Measurements from ENCODE around the gene PRKCA. TPM values are rescaled to one million over a fixed set of nuclear protein-coding genes. Genes with fewer than 3 reads are reported as not detected.

PRKCA gene
- total RNA-seq, 1 donor from 2014 or later = 2.2 TPM

DNA sequence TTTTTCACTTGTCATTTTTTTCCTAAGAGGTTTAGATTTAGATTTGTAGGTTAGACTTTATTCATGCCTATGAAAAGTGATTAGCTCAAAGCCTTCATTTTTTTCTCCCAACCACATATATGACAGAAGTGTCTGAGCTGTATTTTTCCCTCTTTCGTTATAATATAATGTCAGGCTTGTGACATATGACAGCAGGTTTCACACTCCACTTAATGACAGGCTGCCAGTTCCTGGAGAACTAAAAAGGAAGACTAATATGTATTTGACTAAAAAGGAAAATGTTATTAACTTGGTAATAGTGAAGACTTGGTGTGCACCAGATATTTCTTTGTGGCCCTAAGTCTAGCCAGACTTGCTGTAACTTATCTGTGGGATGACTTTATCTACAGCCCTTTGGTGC, 331.8 kb downstream of the PRKCA start:
- intact Hi-C loops (cut with micrococcal nuclease) = no loop called here
- Mint-ChIP-seq H3K27ac (no peak overlapping the region), H3K27me3 (peaks cover 2% of the 10 kb centered on the region), H3K36me3 (ENCODE audit: low read depth) (no peaks in the 10 kb centered on the region), H3K4me1 (no peaks in the 10 kb centered on the region), H3K9me3 (no peaks in the 10 kb centered on the region), H3K4me3 (no peak overlapping the region)
- ChIA-PET POLR2A (no interaction called here), CTCF (no interaction called here)
- TF ChIP-seq, protein P1, sequence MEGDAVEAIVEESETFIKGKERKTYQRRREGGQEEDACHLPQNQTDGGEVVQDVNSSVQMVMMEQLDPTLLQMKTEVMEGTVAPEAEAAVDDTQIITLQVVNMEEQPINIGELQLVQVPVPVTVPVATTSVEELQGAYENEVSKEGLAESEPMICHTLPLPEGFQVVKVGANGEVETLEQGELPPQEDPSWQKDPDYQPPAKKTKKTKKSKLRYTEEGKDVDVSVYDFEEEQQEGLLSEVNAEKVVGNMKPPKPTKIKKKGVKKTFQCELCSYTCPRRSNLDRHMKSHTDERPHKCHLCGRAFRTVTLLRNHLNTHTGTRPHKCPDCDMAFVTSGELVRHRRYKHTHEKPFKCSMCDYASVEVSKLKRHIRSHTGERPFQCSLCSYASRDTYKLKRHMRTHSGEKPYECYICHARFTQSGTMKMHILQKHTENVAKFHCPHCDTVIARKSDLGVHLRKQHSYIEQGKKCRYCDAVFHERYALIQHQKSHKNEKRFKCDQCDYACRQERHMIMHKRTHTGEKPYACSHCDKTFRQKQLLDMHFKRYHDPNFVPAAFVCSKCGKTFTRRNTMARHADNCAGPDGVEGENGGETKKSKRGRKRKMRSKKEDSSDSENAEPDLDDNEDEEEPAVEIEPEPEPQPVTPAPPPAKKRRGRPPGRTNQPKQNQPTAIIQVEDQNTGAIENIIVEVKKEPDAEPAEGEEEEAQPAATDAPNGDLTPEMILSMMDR (IDR thresholded peaks at IDR 0.05) = no peak
- no peak for ATAC-seq (ENCODE audit: low read depth)
- DNase-seq = no peak

DNA sequence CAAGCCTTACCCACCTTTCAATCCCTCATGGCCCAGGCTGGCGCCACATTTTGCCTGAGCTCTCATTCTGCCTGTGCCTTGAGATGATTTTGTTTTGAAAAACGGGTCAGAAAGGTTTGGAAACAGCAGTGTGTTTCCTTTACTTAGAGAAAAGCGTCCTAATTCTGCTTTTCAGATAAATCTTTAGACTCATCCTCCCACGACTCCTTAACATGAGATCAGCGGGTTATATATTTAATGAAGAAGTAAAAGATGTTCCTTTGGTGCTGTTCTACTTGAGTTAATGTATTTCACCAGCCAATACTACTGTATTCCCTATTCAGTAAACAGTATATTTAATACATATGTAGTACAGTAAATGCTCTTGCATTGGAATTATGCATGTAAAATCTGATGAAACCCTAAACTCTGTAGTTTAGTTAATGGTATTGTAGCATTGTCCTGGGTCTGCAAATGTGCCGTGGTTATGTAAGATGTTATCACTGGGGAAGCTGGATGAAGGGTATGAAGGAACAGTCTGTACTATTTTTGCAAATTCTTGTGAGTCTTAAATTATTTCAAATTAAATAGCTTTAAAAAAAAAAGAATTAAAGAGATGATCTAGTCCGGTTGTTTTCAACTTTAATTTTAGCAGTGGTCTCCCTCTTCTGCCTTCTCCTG, 333.1 kb downstream of the PRKCA start:
- H3K27ac Mint-ChIP-seq = no peak overlapping the region
- DNase-seq (no peak), ATAC-seq (ENCODE audit: low read depth) (no peak)
- no peaks in the 10 kb centered on the region for H3K27me3 Mint-ChIP-seq
- no peak overlapping the region for H3K4me3 Mint-ChIP-seq
- ChIA-PET CTCF (no interaction called here), POLR2A (no interaction called here)
- no peaks in the 10 kb centered on the region for H3K4me1 Mint-ChIP-seq
- TF ChIP-seq, protein P1 (IDR thresholded peaks at IDR 0.05) = no peak
- no peaks in the 10 kb centered on the region for H3K9me3 Mint-ChIP-seq
- intact Hi-C loops (cut with micrococcal nuclease) = no loop called here
- H3K36me3 Mint-ChIP-seq (ENCODE audit: low read depth) = no peaks in the 10 kb centered on the region

DNA sequence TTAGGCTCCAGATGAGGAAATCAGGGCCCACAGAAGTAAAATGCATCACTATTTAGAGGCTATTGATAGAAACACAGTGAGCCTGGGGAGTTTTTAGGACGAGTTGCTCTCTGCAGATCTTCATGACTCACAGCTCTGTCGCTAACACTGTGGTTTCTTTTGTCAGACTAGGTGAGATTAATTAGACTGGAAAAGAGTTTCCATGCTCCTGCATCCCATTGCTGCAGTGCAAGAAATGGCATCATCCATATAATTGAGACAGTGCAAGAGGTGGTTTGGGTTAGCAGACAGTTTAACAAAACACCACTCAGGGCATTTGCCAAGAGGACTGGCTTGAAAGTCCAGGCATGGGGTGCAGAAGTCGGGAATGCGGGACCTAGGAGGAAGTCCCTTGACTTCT, 333.7 kb downstream of the PRKCA start:
- no peaks in the 10 kb centered on the region for H3K4me1 Mint-ChIP-seq
- H3K9me3 Mint-ChIP-seq = no peaks in the 10 kb centered on the region
- TF ChIP-seq, protein P1 (IDR thresholded peaks at IDR 0.05) = no peak
- no peak overlapping the region for H3K4me3 Mint-ChIP-seq
- CTCF ChIA-PET = no interaction called here
- POLR2A ChIA-PET = no interaction called here
- no peak for ATAC-seq (ENCODE audit: low read depth)
- intact Hi-C loops (cut with micrococcal nuclease) = no loop called here
- no peak for DNase-seq
- H3K36me3 Mint-ChIP-seq (ENCODE audit: low read depth) = no peaks in the 10 kb centered on the region
- no peaks in the 10 kb centered on the region for H3K27me3 Mint-ChIP-seq
- H3K27ac Mint-ChIP-seq = no peak overlapping the region

DNA sequence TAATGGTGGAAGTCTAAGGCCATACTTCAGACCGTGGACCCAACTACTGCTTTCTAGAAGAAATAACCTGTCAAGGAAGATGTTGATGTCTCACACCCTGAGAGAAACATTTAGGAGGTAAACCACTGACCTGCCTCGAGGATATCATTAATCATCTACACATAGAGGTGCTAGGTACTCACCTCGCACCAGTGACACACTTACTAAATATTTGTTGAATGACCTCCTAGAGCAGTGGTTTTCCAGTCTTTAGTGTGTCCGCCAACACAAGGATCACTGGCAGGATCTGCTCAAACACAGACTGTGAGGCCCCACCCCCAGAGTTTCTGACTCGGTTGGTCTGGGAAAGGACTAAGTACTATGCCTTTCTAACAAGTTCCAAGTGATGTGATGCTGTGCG, 335.1 kb downstream of the PRKCA start:
- POLR2A ChIA-PET = no interaction called here
- H3K4me1 Mint-ChIP-seq = no peaks in the 10 kb centered on the region

DNA sequence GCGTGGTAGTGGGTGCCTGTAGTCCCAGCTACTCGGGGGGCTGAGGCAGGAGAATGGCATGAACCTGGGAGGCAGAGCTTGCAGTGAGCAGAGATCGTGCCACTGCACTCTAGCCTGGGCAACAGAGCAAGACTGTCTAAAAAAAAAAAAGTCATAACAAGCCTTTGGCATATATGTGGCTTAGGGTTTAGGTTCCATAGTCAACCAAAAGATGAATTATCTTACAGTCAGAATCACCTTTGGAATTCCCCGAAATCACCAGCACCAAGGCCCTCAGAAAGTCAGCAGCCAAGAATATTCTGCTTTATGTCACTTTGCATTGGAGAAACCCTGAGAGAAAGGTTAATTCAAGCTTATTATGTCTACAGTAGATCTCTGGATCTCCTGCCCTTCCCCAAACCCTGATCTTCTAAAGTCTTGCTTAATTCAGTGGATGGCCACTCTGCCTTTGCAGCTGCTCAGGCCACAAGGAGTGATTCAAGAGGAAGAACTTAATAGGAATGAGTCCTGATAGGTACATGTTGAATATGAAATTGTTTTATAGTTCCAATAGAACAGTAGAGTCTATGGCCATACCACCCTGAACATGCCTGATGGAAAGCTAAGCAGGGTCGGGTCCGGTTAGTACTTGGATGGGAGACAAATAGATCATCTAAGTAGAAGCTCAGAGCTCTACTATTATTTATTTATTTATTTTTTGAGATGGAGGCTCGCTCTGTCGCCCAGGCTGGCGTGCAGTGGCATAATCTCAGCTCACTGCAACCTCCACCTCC, 336.5 kb downstream of the PRKCA start:
- POLR2A ChIA-PET = no interaction called here
- Mint-ChIP-seq H3K4me1 (no peaks in the 10 kb centered on the region), H3K36me3 (ENCODE audit: low read depth) (no peaks in the 10 kb centered on the region), H3K9me3 (no peaks in the 10 kb centered on the region), H3K4me3 (no peak overlapping the region), H3K27ac (no peak overlapping the region), H3K27me3 (no peaks in the 10 kb centered on the region)
- intact Hi-C loops (cut with micrococcal nuclease) = no loop called here
- DNase-seq = no peak
- TF ChIP-seq, protein P1 (IDR thresholded peaks at IDR 0.05) = no peak
- CTCF ChIA-PET = no interaction called here
- no peak for ATAC-seq (ENCODE audit: low read depth)

More for the DNA sequence above, 335.1 kb downstream of the PRKCA start:
- no peak overlapping the region for H3K4me3 Mint-ChIP-seq
- CTCF ChIA-PET = no interaction called here
- H3K9me3 Mint-ChIP-seq = no peaks in the 10 kb centered on the region
- DNase-seq = no peak
- intact Hi-C loops (cut with micrococcal nuclease) = no loop called here
- TF ChIP-seq, protein P1 (IDR thresholded peaks at IDR 0.05) = no peak
- no peaks in the 10 kb centered on the region for H3K27me3 Mint-ChIP-seq
- ATAC-seq (ENCODE audit: low read depth) = no peak
- H3K27ac Mint-ChIP-seq = no peak overlapping the region
- no peaks in the 10 kb centered on the region for H3K36me3 Mint-ChIP-seq (ENCODE audit: low read depth)
